Lower leg skin (tissue), 3 donors: ENCODE results near the gene KRTAP10-7.

Experiments used
- CTCF ChIP-seq, 3 donors: fragments of 450-650 bp; IDR thresholded peaks; one replicate each; pipeline ENCODE4 v1.5.1; 2016; ENCODE audit warnings: antibody characterized with exemption in 3 of 3, mild to moderate bottlenecking in 3 of 3, moderate library complexity in 2 of 3
- POLR2A ChIP-seq, 2 donors: fragments of 450-650 bp; IDR thresholded peaks; one replicate each; pipeline ENCODE4 v1.6.1; 2016 to 2017; ENCODE audit warnings: antibody characterized with exemption in 2 of 2, mild to moderate bottlenecking in 1 of 2, moderate library complexity in 1 of 2

GRCh38 chr21:44615911-44616590 lies 15.7 kb downstream of the KRTAP10-7 start:
- TF ChIP-seq POLR2A (IDR thresholded peaks at IDR 0.05) (no peak), CTCF (IDR thresholded peaks at IDR 0.05) (no peak)
